LNCAP (cell line): ENCODE data around the gene MEN1.

Source experiments
- TF ChIP-seq, protein P1 (sequence below): fragments of 450-650 bp; IDR thresholded peaks from 2 replicates; pipeline ENCODE4 v1.5.1; 2017; ENCODE audit warnings: mild to moderate bottlenecking

Gene MEN1

GRCh38 chr11:64754919-64755662 lies 55.3 kb downstream of the MEN1 start:
- TF ChIP-seq, protein P1, sequence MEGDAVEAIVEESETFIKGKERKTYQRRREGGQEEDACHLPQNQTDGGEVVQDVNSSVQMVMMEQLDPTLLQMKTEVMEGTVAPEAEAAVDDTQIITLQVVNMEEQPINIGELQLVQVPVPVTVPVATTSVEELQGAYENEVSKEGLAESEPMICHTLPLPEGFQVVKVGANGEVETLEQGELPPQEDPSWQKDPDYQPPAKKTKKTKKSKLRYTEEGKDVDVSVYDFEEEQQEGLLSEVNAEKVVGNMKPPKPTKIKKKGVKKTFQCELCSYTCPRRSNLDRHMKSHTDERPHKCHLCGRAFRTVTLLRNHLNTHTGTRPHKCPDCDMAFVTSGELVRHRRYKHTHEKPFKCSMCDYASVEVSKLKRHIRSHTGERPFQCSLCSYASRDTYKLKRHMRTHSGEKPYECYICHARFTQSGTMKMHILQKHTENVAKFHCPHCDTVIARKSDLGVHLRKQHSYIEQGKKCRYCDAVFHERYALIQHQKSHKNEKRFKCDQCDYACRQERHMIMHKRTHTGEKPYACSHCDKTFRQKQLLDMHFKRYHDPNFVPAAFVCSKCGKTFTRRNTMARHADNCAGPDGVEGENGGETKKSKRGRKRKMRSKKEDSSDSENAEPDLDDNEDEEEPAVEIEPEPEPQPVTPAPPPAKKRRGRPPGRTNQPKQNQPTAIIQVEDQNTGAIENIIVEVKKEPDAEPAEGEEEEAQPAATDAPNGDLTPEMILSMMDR: no peak

- TF ChIP-seq, protein P1: no peak
Measured at GRCh38 chr11:64754124-64754918, 56.0 kb downstream of the MEN1 start.
